ENCODE data around the gene NCOR1. TPM values are rescaled to one million over a fixed set of nuclear protein-coding genes. Genes with fewer than 3 reads are reported as not detected.

Gene NCOR1
- total and polyA plus RNA-seq, 2 of the 13 experiments (the other 11 are each of a cell fraction or from before 2014, with no cell fraction given), result 57.0 to 71.7 TPM

- TF ChIP-seq ZBTB37 (CRISPR knock-in tag; IDR thresholded peaks at IDR 0.05), result no peak
- TF ChIP-seq PHF20 (CRISPR knock-in tag; IDR thresholded peaks at IDR 0.05), result peak; percentile 73; the same call in 1 of the 2 replicates
- no peak; the same call in 1 of the 2 replicates for TF ChIP-seq TOPORS (CRISPR knock-in tag; IDR thresholded peaks at IDR 0.05)
- TF ChIP-seq POLR2G (IDR thresholded peaks at IDR 0.05; ENCODE audit: low read depth, low read length), result peak; percentile 96
- peak; percentile 67 for TF ChIP-seq NRL (CRISPR knock-in tag; IDR thresholded peaks at IDR 0.05; ENCODE audit: borderline replicate concordance)
- no peak for TF ChIP-seq ZNF83 (CRISPR knock-in tag; IDR thresholded peaks at IDR 0.05; ENCODE audit: borderline replicate concordance)
- TF ChIP-seq HMGA1 (CRISPR knock-in tag; conservative IDR thresholded peaks at IDR 0.05), result no peak
- TF ChIP-seq EZH2 (conservative IDR thresholded peaks at IDR 0.05; ENCODE audit: low read depth, low read length), result no peak
- no peak for TF ChIP-seq ZNF484 (CRISPR knock-in tag; IDR thresholded peaks at IDR 0.05; ENCODE audit: borderline replicate concordance, low read depth)
- no peak for TF ChIP-seq KDM5A (IDR thresholded peaks at IDR 0.05; ENCODE audit: borderline replicate concordance, low read length)
- TF ChIP-seq CBX2 (IDR thresholded peaks at IDR 0.05; ENCODE audit: low read depth, low read length), result no peak
- no peak for TF ChIP-seq CBX2 (CRISPR knock-in tag; IDR thresholded peaks at IDR 0.05; ENCODE audit: low read depth)
- peak; percentile 73; the same call in 1 of the 2 replicates for TF ChIP-seq ZNF614 (CRISPR knock-in tag; IDR thresholded peaks at IDR 0.05; ENCODE audit: borderline replicate concordance)
- peak; percentile 81; the same call in 1 of the 2 replicates for TF ChIP-seq ZNF317 (CRISPR knock-in tag; IDR thresholded peaks at IDR 0.05)
- 0 out of 2 replicates have a peak, but pooled peaks have one; percentile 60 for TF ChIP-seq ZNF710 (CRISPR knock-in tag; IDR thresholded peaks at IDR 0.05; ENCODE audit: borderline replicate concordance)
- TF ChIP-seq ARNTL (CRISPR knock-in tag; IDR thresholded peaks at IDR 0.05), result peak; percentile 11; the same call in 1 of the 2 replicates
- TF ChIP-seq ZBTB3 (CRISPR knock-in tag; IDR thresholded peaks at IDR 0.05; ENCODE audit: borderline replicate concordance, low read depth), result no peak; the same call in 1 of the 2 replicates
- peak; percentile 27 for TF ChIP-seq GABPA (IDR thresholded peaks at IDR 0.05; ENCODE audit: low read depth, low read length)
- TF ChIP-seq GABPA (CRISPR knock-in tag; IDR thresholded peaks at IDR 0.05; ENCODE audit: low read depth), result peak; percentile 73
- TF ChIP-seq NFE2L2 (IDR thresholded peaks at IDR 0.05; ENCODE audit: low read length), result no peak
- TF ChIP-seq PLSCR1 (CRISPR knock-in tag; IDR thresholded peaks at IDR 0.05; ENCODE audit: borderline replicate concordance), result no peak
- no peak for TF ChIP-seq MYNN (CRISPR knock-in tag; IDR thresholded peaks at IDR 0.05; ENCODE audit: low read depth)
- 0 out of 2 replicates have a peak, but pooled peaks have one; percentile 54 for TF ChIP-seq ZNF451 (CRISPR knock-in tag; IDR thresholded peaks at IDR 0.05)
- no peak; the same call in none of the 2 replicates for TF ChIP-seq ZNF607 (CRISPR knock-in tag; IDR thresholded peaks at IDR 0.05; ENCODE audit: borderline replicate concordance)
- TF ChIP-seq ZNF704 (CRISPR knock-in tag; IDR thresholded peaks at IDR 0.05; ENCODE audit: borderline replicate concordance), result no peak; the same call in 1 of the 2 replicates
Measured at GRCh38 chr17:16215273-16215964, at the start of gene NCOR1 (continued).
